GM21737 (cell line): ENCODE measurements around the gene NCKAP5L.

Experiments
- ATAC-seq: cut with Tn5 transposase; IDR thresholded peaks from one replicate; pipeline ENCODE4 v1.9.1; 2021; ENCODE audit warnings: mild to moderate bottlenecking, moderate library complexity; ENCODE audit not compliant: unreplicated experiment

The NCKAP5L gene

DNA sequence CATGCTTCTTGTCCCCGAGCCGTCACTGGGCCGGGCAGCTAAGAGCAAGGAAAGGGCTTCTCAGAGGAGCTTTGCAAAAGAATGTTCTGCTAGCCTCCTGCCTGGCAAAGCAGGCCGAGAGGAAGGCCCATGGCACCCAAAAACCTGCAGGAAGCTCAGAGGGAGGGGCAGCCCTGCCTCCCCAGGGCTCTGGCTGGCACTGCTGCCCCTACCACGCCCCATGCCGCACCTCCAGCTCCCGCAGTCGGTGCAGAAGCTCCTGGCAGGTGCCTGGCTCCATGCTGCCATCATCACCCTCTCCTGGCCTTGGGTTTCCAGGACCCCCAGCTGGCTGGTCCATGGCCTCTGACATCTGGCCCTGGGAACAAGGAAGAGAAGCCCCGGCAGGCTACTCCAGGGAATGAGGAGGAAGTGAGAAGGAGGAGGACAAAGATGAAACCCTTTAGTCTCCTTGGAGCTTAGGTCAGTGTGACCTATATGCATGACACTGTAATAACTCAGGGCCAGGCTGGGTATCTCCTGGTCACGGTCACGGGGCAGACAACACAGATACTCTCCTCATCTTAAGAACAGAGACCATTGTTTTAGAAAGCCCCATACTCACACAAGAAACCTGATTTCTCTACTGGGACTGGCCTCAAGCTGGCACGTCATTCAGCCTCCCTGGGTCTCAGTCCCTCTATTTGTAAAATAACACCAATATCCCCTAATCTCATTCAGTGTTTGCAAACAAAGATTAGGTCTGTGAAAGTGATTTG is 24.3 kb downstream of the NCKAP5L start:
- no peak for ATAC-seq

- no peak for ATAC-seq
Measured at GRCh38 chr12:49801141-49802063, 26.8 kb downstream of the NCKAP5L start.

GRCh38 chr12:49800421-49801140 is 27.6 kb downstream of the NCKAP5L start:
- no peak for ATAC-seq

GRCh38 chr12:49798934-49799333 is 29.3 kb downstream of the NCKAP5L start:
- ATAC-seq = no peak

DNA sequence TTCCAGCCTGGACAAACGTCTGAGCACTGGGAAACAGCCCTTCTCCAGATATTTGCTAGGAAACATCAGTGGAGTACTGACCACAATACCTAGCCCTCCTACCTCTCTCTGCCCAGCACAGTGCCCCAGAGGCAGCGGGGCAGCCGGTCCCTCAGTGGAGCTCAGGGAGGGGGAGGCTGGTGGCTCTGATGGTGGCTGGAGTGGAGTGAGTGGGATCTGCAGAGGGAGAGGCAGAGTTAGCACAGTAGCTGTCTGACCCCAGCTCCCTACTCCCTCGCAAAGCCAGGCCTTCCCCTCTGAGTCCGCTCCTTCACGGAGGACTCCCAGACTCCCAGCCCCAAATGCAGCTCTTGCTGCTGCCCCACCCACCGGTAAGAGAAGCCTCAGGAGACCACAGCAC is 30.0 kb downstream of the NCKAP5L start:
- no peak for ATAC-seq

DNA sequence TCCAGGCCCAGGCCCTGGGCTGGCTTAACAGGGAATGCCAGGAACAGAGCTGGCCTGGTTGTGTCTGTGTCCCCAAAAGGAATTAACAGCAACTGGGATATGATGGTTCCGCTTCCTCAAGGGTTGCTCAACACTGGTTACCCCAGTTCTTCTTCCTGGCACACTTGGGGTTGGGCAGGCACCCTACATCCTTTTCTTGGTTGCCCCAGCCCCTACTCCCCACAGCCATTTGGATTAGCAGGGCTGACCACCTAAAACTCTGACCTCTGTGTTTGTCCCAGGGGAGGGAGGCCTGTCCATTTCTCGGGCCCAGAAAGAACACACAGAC is 30.8 kb downstream of the NCKAP5L start:
- ATAC-seq = no peak

DNA sequence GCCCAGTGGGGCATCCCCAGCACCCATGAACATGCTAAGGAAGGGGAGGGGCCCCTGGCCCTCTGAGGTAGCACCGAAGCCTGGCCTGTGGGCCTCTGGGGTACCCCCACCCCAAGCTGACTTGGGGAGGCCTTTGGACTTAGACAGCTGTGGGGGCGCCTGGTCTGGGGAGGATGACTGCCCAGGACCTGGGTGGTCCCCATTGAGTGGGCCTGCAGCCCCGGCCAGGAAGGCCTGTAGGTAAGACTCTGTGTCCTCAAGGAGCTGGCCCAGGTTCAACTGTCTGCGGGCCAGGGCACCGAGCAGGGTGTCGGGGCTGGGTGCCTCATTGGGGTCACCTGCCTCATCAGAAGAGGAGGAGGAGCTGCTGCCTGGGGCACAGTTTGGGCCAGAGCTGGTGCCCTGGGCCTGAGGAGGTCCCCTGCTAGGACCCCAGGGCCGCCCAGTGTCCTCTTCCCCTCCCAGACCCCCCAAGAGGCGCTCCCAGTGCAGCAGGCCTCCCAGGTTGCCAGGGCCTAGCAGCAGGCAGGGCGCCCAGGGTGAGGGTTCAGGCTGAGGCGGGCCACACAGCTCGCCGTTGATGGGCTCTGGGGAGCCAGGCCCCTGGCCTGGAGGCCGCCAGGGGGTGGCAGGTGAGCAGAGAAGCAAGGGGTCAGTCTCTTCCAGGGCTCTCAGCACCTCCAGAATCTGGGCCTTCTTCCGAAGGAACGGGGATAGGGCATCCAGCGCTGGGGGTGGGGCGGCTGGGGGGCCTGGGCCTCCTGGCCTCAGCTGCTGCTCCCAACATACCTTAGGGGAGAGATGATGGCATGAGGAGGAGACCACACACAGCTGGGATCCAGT is 31.4 kb downstream of the NCKAP5L start:
- no peak for ATAC-seq

- ATAC-seq = no peak
Measured at GRCh38 chr12:49796155-49796554, 32.1 kb downstream of the NCKAP5L start.

DNA sequence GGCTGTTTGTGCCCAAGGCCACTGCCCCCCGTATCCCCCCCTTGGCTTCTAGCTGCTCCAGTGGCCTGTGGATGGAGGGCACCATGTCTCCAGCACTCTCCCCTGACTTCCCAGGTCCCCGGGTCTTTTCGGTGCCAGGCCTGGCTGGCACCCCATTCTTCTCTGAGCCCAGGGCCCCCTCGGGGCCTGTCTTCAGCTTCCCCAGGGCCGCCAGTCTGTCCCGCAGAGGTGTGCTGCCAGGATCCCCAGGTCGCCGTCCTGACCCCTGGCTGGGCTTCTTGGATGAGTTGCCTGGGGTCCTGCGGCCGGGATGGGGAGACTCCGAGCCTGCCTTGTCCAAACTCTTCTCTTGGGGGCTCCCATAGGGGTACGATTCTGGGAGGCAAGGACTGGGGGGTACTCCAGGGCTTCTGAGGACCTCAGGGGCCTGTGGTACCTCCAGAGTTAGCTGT is 32.5 kb downstream of the NCKAP5L start:
- no peak for ATAC-seq

DNA sequence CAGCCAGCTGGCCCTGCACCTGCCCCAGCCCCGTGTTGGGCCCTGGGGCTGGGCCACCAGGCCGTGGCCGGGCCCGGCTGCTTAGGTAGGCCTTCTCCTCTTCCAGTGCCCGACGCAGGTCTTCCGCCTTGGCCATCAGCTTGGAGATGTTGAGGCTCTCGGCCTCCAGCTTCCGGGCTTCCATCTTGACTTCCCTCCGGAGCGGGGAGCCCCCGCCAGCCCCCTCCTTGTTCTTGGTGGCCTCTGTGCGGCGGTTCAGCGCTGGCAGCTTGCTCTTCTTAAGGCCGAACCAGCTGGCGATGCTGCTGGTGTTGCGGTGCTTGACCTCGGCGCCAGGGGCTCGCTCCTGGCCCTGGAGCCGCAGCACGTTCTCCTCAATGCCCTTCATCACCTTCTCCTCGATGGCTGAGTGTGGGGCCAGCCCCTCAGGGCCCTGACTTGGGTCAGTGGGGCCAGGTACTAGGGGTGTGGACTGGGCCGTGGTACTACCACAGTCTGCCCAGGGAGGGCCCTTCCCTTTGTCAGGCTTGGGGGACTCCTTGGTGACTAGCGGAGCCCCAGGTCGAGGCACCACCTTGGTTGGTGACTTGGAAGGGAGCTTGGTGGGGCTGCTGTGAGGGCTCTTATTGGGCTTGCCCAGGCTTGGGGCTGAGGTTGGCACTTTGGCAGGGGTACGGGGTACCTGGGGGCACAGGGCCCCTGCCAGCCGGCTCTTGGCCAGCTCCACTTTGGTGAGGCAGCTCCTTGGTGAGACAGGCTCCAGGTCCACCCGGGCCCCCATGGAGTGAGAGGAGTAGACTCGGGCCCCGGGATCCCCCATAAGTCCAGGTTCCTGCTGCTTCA is 33.2 kb downstream of the NCKAP5L start:
- no peak for ATAC-seq

DNA sequence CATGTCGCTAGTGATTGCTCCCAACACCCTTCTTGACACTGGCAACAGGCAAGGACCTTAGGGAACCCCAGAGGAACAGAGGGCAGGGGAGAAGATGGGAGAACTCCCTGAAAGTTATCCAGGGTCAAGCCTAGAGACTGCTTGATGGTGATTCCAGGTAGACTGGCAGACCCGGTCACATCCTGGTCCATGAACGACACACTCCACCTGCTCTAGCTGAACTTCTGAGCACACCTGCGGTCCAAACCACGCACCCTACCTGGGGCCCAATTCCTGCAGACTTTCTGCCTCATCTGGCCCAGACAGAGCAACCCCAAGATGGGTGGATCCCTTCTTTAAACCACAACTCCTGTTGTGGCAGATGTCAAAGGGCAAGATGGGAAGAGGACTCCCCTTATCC is 34.2 kb downstream of the NCKAP5L start:
- ATAC-seq = no peak

GRCh38 chr12:49793620-49794019 is 34.6 kb downstream of the NCKAP5L start:
- no peak for ATAC-seq

- ATAC-seq = no peak
Measured at GRCh38 chr12:49792976-49793580, 35.1 kb downstream of the NCKAP5L start.

DNA sequence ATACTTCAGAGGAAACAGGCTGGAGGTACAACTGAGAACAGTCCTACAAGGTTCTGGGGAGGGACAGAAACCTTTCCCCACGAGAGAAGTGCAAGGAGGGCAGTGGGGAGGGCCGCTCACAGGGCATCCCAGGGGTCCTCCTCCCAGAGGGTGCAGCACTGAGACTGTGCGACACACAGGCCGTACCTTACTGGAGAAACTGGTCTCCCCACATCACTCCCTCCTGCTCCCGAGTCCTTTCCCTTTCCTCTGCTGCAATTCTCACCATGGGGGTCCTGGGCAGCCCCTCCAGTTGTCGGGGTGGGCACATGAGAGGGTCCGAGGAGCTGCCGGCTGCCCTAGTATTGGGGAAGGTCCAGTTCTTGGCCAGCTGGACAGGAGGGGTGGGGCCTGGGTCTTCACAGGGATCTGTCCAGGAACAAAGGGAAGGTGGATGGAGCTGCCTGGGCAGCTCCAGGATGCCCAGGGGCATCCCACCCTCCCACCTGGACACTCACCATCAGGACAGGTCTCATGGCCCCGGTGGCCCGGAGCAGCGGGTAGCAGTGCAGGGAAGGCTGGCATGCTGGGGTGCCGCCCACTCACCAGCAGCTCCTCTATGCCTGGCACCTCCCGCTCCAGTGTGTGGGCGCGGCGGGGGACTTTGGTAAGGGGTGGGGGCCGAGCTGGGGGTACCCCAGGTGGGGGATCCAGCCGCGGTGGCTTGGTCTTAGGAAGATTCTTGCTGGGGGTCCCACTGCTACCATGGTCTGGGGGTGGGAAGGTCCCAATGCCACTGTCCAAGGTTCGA is 35.8 kb downstream of the NCKAP5L start:
- no peak for ATAC-seq

GRCh38 chr12:49791700-49792099 is 36.5 kb downstream of the NCKAP5L start:
- no peak for ATAC-seq

GRCh38 chr12:49790741-49791555 is 37.3 kb downstream of the NCKAP5L start:
- no peak for ATAC-seq

- ATAC-seq = no peak
Measured at GRCh38 chr12:49789992-49790391, 38.2 kb downstream of the NCKAP5L start.

DNA sequence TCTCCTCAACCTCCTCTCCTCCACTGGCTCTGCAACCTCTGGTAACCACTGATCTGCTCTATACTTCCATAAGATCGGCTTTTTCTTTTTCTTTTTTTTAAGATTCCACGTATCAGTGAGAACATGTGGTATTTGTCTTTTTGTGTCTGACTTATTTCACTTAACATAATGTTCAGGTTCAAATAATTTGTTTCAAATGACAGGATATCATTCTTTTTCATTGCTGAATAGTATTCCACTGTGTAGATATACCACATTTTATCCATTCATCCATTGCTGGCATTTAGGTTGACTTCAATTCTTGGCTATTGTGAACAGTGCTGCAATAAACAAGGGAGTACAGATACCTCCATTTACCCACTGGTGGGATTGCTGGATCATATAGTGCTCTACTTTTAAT is 40.5 kb downstream of the NCKAP5L start:
- ATAC-seq = no peak
